K562 (cell line): ENCODE measurements around the gene KCNK18. TPM values are rescaled to one million over a fixed set of nuclear protein-coding genes. Genes with fewer than 3 reads are reported as not detected.

ENCODE experiments used
- ATAC-seq: fragments of 200-7000 bp; cut with Tn5 transposase; 3 replicates; pipeline ENCODE4 v1.9.1; 2020; ENCODE audit warnings: moderate library complexity
- BruUV-seq: library from RNA; stranded (reverse); fragments of 400-500 nt; replicated peaks from 2 replicates; lab custom pipeline; 2021; lab: Mats Ljungman, UMichigan
- CTCF ChIA-PET: fragments of 300-600 bp; formaldehyde crosslinking; extraction: SDS; loops from one replicate; lab custom pipeline; 2021; ENCODE audit warnings: low intra/inter-chr PET ratio; lab: Yijun Ruan, JAX
- POLR2A ChIA-PET: fragments of 300-600, 350-650 bp; sonication (Branson Sonifier 250); formaldehyde crosslinking; extraction: SDS; loops from one replicate; lab custom pipeline; 2021; ENCODE audit warnings: antibody characterized with exemption, inconsistent platforms; lab: Yijun Ruan, JAX
- DNase-seq, 4 experiments: peaks; one replicate each; pipeline versions ENCODE4 v3.0.0 to v3.0.0-alpha.2; 2011 to 2018; ENCODE audit warnings: low spot score in 3 of 4, mixed read lengths in 3 of 4; ENCODE audit errors: extremely low read depth in 1 of 4
- FAIRE-seq: peaks from 2 replicates; lab custom pipeline; 2011; peaks lifted over from hg19 to GRCh38; lab: Jason Lieb, UNC
- H2AFZ ChIP-seq: 2 replicates; pipeline ENCODE4 v1.6.0; 2011; ENCODE audit warnings: low read depth, low read length, control low read depth, inconsistent platforms
- H3K27ac ChIP-seq: fragments of 200-600 bp; 3 replicates; pipeline ENCODE4 v1.8.0; 2011; ENCODE audit warnings: low read depth, mild to moderate bottlenecking, control low read depth, inconsistent platforms, low read length, moderate library complexity, mixed read lengths; ENCODE audit errors: extremely low read depth
- H3K27me3 ChIP-seq, 2 experiments: fragments of 300-600 bp in 1 of 2; 2 replicates in 1 of 2; 3 replicates in 1 of 2; pipeline versions ENCODE4 v1.6.0 to v1.8.0; 2011; ENCODE audit warnings: inconsistent platforms in 2 of 2, low read length in 2 of 2, mild to moderate bottlenecking in 1 of 2, mixed read lengths in 1 of 2, moderate library complexity in 1 of 2; ENCODE audit not compliant: control insufficient read depth in 2 of 2, insufficient read depth in 2 of 2
- H3K36me3 ChIP-seq: fragments of 300-600 bp; 3 replicates; pipeline ENCODE4 v1.8.0; 2011; ENCODE audit warnings: mild to moderate bottlenecking, low read length, inconsistent platforms; ENCODE audit not compliant: control insufficient read depth, insufficient read depth
- H3K4me1 ChIP-seq, 2 experiments: fragments of 200-600 bp in 1 of 2; replicated peaks in 1 of 2; 2 replicates in 1 of 2; 3 replicates in 1 of 2; pipeline versions ENCODE4 v1.5.1 to v1.8.0; 2011; ENCODE audit warnings: inconsistent platforms in 2 of 2, low read length in 2 of 2, mild to moderate bottlenecking in 1 of 2, mixed read lengths in 1 of 2, moderate library complexity in 1 of 2; ENCODE audit not compliant: control insufficient read depth in 2 of 2, insufficient read depth in 2 of 2
- H3K4me2 ChIP-seq: 2 replicates; pipeline ENCODE4 v1.6.1; 2011; ENCODE audit warnings: low read length, control low read depth, inconsistent platforms, mixed read lengths; ENCODE audit not compliant: insufficient read depth
- H3K4me3 ChIP-seq: fragments of 200-600 bp; sonication (generic), shearing (Covaris generic); 2 replicates; pipeline ENCODE4 v1.5.1; 2016; ENCODE audit warnings: control low read depth, inconsistent platforms
- H3K79me2 ChIP-seq: fragments of 200-600 bp; 3 replicates; pipeline ENCODE4 v1.8.0; 2011; ENCODE audit warnings: low read length, inconsistent platforms; ENCODE audit not compliant: control insufficient read depth, insufficient read depth
- H3K9ac ChIP-seq, 2 experiments: 2 replicates each; pipeline versions ENCODE4 v1.6.0 to v1.6.1; 2011; ENCODE audit warnings: low read depth in 2 of 2, low read length in 2 of 2, control low read depth in 1 of 2, inconsistent platforms in 1 of 2, mild to moderate bottlenecking in 1 of 2, mixed read lengths in 1 of 2; ENCODE audit not compliant: insufficient read depth in 1 of 2
- H3K9me1 ChIP-seq: one replicate; pipeline ENCODE4 v1.6.0; 2011; ENCODE audit warnings: inconsistent platforms, mild to moderate bottlenecking, low read length, moderate library complexity; ENCODE audit not compliant: control insufficient read depth, insufficient read depth
- H3K9me3 ChIP-seq: replicated peaks from 2 replicates; pipeline ENCODE4 v1.5.1; 2011; ENCODE audit warnings: low read depth, low read length, inconsistent platforms; ENCODE audit not compliant: control insufficient read depth, insufficient read depth
- H4K20me1 ChIP-seq: replicated peaks from 2 replicates; pipeline ENCODE4 v1.6.1; 2011; ENCODE audit warnings: low read length, inconsistent platforms, mixed read lengths; ENCODE audit not compliant: control insufficient read depth, insufficient read depth
- CBFB ChIP-seq: sonication (generic); formaldehyde crosslinking; IDR thresholded peaks from 2 replicates; pipeline ENCODE4 v1.4.0; 2020; ENCODE audit warnings: mild to moderate bottlenecking, missing genetic modification reagents
- CBX5 ChIP-seq: IDR thresholded peaks from 2 replicates; pipeline ENCODE4 v1.6.1; 2014; ENCODE audit warnings: low read depth, borderline replicate concordance
- JUND ChIP-seq, 2 experiments: IDR thresholded peaks; 2 replicates in 1 of 2; 3 replicates in 1 of 2; pipeline ENCODE4 v1.6.1; 2011; ENCODE audit warnings: borderline replicate concordance in 2 of 2, low read depth in 2 of 2, low read length in 2 of 2, improper control_type of control experiment in 1 of 2, missing biosample characterization in 1 of 2, missing genetic modification characterization in 1 of 2, missing genetic modification reagents in 1 of 2
- MEF2D ChIP-seq: conservative IDR thresholded peaks from 2 replicates; pipeline ENCODE4 v1.6.1; 2016; ENCODE audit warnings: low read depth, missing genetic modification characterization, missing compliant biosample characterization
- NFRKB ChIP-seq: fragments of 450-650 bp; IDR thresholded peaks from 2 replicates; pipeline ENCODE4 v1.6.1; 2016; ENCODE audit warnings: low read depth
- SIN3A ChIP-seq, 2 experiments: fragments of 150-350 bp in 1 of 2; IDR thresholded peaks; 2 replicates each; pipeline ENCODE4 v1.6.1; 2011 to 2016; ENCODE audit warnings: borderline replicate concordance in 2 of 2, low read depth in 2 of 2, low read length in 2 of 2, mild to moderate bottlenecking in 2 of 2, moderate library complexity in 2 of 2; ENCODE audit not compliant: control insufficient read depth in 1 of 2
- SMARCA5 ChIP-seq: fragments of 450-650 bp; IDR thresholded peaks from 2 replicates; pipeline ENCODE4 v1.6.1; 2016
- TAF15 ChIP-seq: fragments of 200-400 bp; formaldehyde crosslinking; IDR thresholded peaks from 2 replicates; pipeline ENCODE4 v1.6.1; 2017; ENCODE audit warnings: mild to moderate bottlenecking, low read depth, low read length, moderate library complexity
- YBX1 ChIP-seq: fragments of 450-650 bp; IDR thresholded peaks from 2 replicates; pipeline ENCODE4 v1.7.1; 2016; ENCODE audit warnings: mild to moderate bottlenecking
- ZBTB7A ChIP-seq: IDR thresholded peaks from 2 replicates; pipeline ENCODE4 v1.6.1; 2011; ENCODE audit warnings: low read depth, mild to moderate bottlenecking, low read length, moderate library complexity, borderline replicate concordance; ENCODE audit not compliant: control insufficient read depth
- ZFP36 ChIP-seq: fragments of 150-350 bp; IDR thresholded peaks from 2 replicates; pipeline ENCODE4 v1.6.1; 2018; ENCODE audit warnings: low read length, low read depth; ENCODE audit not compliant: partially characterized antibody
- ZNF212 ChIP-seq: fragments of 450-650 bp; formaldehyde crosslinking; IDR thresholded peaks from 2 replicates; pipeline ENCODE4 v1.4.0; 2020; ENCODE audit warnings: mild to moderate bottlenecking
- ZNF384 ChIP-seq: IDR thresholded peaks from 2 replicates; pipeline ENCODE4 v1.6.1; 2012; ENCODE audit warnings: low read depth, low read length, improper control_type of control experiment
- ZNF583 ChIP-seq: fragments of 250-450 bp; sonication (Bioruptor Pico); IDR thresholded peaks from 2 replicates; pipeline ENCODE4 v1.4.0; 2020
- WGBS: fragments of 100-300 bp; shearing (Covaris generic); methylation state at CpG from one replicate; pipeline ENCODE4 v1.1.6; 2016; ENCODE audit warnings: low coverage, mixed read lengths; ENCODE audit not compliant: insufficient coverage; ENCODE audit errors: missing lambda C conversion rate; 5-methylcytosine and 5-hydroxymethylcytosine counted together
- in situ Hi-C: fragments of 300-500 bp; cut with MboI; formaldehyde crosslinking; loops from 4 replicates; pipeline ENCODE4 v1.15.0; 2018; ENCODE audit warnings: inconsistent platforms, mixed read lengths
- intact Hi-C: fragments of 100-400 bp; cut with micrococcal nuclease; formaldehyde crosslinking; loops from 2 replicates; pipeline ENCODE4 v1.14.2; 2022
- polyA plus RNA-seq, 8 experiments: library from polyadenylated mRNA; depleted of rRNA in 4 of 8; stranded (reverse) in 5 of 8; unstranded in 3 of 8; fragments of >200 nt; fragmentation: Nextera tagmentation in 2 of 8; fragmentation: Illumina TruSeq in 1 of 8; extraction: Ambion mirVana in 2 of 8; extraction: Trizol in 1 of 8; gene quantifications; 2 replicates each; pipeline versions ENCODE4 v1.2.1 to v1.2.3, GENCODE V29; 2011 to 2014; ENCODE audit warnings: inconsistent platforms in 1 of 8, missing spikeins in 1 of 8
- total RNA-seq, 7 experiments: library from RNA; depleted of rRNA in 6 of 7; stranded (reverse); fragments of >200 nt in 6 of 7; fragmentation: Illumina TruSeq in 2 of 7; extraction: Trizol in 2 of 7; gene quantifications; 2 replicates each; pipeline versions ENCODE4 v1.2.1 to v1.2.3, GENCODE V29; 2011 to 2021; ENCODE audit warnings: low replicate concordance in 1 of 7
- TF ChIP-seq, protein P1 (sequence below): fragments of 250-450 bp; sonication (Bioruptor Pico); IDR thresholded peaks from 2 replicates; pipeline ENCODE4 v1.8.0; 2021; ENCODE audit warnings: moderate library complexity, mild to moderate bottlenecking, inconsistent platforms

Gene KCNK18
- total and polyA plus RNA-seq, 9 of the 15 experiments (the other 6 are each of a cell fraction or from before 2014, with no cell fraction given) = not detected

DNA sequence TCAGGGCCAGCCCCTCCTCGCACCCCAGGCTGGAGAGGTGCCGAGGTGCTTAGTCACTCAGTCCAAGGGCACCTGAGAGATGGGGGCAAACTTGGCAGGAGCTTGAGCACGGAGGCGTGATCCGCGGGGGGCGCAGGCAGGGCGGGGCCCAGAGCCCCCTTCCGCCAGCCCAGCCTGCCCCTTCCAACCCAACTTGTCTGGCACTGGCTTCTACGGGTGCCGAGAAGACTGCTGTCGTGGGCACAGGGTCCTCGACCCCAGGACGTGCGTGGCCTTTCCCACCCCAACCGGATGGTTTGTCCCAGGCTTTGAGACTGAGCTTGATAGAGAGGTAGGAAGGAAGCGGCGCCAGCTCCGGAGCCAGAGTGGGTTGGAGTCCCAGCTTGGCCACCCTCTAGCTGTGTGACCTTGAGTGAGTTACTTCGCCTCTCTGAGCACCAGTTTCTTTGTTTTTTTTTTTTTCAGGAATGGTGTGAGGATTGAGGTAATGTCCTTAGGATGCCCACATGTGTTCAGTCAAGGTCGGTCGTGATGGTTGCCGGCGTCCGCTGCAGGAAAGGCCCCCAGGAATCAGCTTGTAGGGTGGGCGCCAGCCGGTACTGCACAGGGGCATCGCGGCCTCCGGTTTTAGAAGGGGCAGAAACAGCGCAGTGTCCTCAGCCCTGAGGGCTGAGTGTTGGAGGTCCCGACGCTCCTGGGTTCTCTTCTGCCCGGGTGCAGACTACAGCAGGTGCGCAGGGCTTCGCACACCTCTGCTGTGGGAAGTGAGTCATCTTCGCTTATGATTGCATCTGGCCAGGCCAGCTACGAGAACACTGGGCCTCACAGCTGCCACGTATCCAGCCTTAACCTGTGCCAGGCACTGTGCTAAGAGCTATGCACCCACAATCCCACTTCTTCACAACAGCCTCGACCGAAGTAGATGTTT, 30.6 kb upstream of the KCNK18 start:
- intact Hi-C loops (loop anchor here (2.0 kb wide), 1 partner anchor 330 kb away; no protein-coding TSS in a partner anchor), in situ Hi-C loops (loop anchor here (25.0 kb wide), 1 partner anchor 704 kb away; no protein-coding TSS in a partner anchor)
- H3K4me3 ChIP-seq = no peak overlapping the region
- H3K9me3 ChIP-seq = no peaks in the 10 kb centered on the region
- no peak for TF ChIP-seq SMARCA5
- TF ChIP-seq TAF15 = no peak
- TF ChIP-seq ZNF212 (CRISPR knock-in tag) = no peak
- no peak for TF ChIP-seq JUND (IDR thresholded peaks at IDR 0.05; ENCODE audit: borderline replicate concordance, low read depth, low read length)
- TF ChIP-seq JUND (tag; IDR thresholded peaks at IDR 0.05; ENCODE audit: borderline replicate concordance, low read depth, low read length) = no peak
- TF ChIP-seq, protein P1, sequence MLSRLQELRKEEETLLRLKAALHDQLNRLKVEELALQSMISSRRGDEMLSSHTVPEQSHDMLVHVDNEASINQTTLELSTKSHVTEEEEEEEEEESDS (CRISPR knock-in tag) = no peak
- TF ChIP-seq SIN3A (IDR thresholded peaks at IDR 0.05; ENCODE audit: borderline replicate concordance in 2 of 2, control insufficient read depth in 1 of 2, low read depth in 2 of 2, low read length in 2 of 2) = no peak
- no peak for TF ChIP-seq MEF2D
- no peak for TF ChIP-seq CBFB (CRISPR knock-in tag)
- no peak for TF ChIP-seq ZFP36
- no peak for TF ChIP-seq CBX5
- TF ChIP-seq ZBTB7A = no peak
- TF ChIP-seq ZNF384 = no peak
- no peak for TF ChIP-seq ZNF583 (CRISPR knock-in tag)
- no peak for TF ChIP-seq YBX1
- no peak for TF ChIP-seq NFRKB
- ATAC-seq (no peak), FAIRE-seq (no peak), DNase-seq (no peak)
- H3K36me3 ChIP-seq = no peaks in the 10 kb centered on the region
- no TSS peak for BruUV-seq
- H3K9me1 ChIP-seq = no peaks in the 10 kb centered on the region
- no peak overlapping the region for H2AFZ ChIP-seq
- ChIA-PET POLR2A (interaction anchor here (0.7 to 1.1 kb wide), 3 partner anchors 8 to 370 kb away, joined by 3 read pairs; no protein-coding TSS in a partner anchor), CTCF (interaction anchor here (0.9 to 2.0 kb wide), 3 partner anchors 9 to 370 kb away, joined by 3 to 13 read pairs (median 4); no protein-coding TSS in a partner anchor)
- H4K20me1 ChIP-seq = peaks cover 4% of the 10 kb centered on the region; the same call in 1 of the 2 replicates
- no peak overlapping the region for H3K4me2 ChIP-seq
- H3K27ac ChIP-seq = no peak overlapping the region
- H3K79me2 ChIP-seq = no peaks in the 10 kb centered on the region
- WGBS = 6% methylated on average over 15 of the region's 41 CpGs
- H3K27me3 ChIP-seq = peaks cover 19 to 56% of the 10 kb centered on the region in 2 experiments; a peak in 4 of 5 replicates
- H3K9ac ChIP-seq = no peak overlapping the region
- H3K4me1 ChIP-seq = peaks cover 0 to 31% of the 10 kb centered on the region in 2 experiments; a peak in 2 of 5 replicates
